HG03066 (cell line): Measurements from ENCODE around the gene NT5C3A.

Experiments
- ATAC-seq: cut with Tn5 transposase; IDR thresholded peaks from one replicate; pipeline ENCODE4 v1.9.1; 2021; ENCODE audit warnings: low read depth; ENCODE audit not compliant: unreplicated experiment

Gene NT5C3A

DNA sequence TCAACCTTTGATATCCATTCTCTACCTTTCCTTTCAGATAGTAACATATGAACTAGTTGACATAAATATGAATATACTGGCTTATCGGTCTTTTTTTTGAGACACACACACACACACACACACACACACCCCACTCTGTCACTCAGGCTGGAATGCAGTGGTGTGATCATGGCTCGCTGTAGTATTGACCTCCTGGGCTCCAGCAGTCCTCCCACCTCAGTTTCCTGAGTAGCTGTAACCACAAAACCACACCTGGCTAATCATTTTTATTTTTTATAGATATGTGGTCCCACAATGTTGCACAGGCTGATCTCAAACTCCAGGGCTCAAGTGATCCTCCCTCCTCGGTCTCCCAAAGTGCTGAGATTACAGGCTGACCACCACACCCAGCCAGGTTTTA is 14.2 kb upstream of the NT5C3A start:
- no peak for ATAC-seq

DNA sequence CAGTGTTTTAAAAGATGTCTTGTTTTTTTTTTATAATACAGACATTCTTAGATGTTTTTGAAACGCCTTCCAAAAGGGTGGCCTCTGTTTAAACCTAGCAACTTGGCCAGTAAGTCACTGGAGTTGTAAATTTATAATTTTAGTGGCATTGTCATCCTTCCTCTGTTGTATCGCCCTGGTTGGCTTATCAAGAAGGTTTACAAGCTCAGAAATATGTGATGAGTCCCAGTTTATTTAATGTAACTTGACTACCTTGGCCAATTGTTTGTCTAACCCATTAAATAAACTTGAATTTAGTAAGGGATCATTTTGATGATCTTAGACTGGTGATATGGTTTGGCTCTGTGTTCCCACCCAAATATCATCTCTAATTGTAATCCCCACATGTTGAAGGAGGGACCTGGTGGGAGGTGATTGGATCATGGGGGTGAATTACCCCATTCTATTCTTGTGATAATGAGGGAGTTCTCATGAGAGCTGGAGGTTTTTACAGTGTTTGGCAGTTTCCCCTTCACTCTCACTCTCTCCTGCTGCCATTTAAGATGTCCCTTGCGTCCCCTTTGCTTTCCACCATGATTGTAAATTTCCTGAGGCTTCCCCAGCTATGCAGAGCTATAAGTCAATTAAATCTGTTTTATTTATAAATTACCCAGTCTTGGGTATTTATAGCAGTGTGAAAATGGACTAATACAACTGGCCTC is 13.4 kb upstream of the NT5C3A start:
- ATAC-seq: no peak

DNA sequence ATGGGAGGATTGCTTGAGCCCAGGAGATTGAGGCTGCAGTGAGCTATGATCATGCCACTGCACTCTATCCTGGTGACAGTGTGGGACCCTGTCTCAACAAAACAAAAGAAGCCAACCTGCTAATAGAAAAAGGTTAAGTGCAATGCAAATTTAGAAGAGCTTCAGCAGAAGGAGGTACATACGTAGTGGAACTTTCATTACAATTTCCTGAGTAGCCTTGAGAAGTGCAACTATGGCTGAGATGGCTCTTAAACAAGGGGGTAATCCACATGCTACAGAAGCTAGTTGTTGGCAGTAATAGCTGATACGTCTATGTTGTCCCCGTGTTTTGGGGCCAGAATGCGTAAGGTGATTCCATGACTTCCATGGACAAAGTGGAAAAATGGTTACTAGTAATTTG is 10.7 kb upstream of the NT5C3A start:
- no peak for ATAC-seq

DNA sequence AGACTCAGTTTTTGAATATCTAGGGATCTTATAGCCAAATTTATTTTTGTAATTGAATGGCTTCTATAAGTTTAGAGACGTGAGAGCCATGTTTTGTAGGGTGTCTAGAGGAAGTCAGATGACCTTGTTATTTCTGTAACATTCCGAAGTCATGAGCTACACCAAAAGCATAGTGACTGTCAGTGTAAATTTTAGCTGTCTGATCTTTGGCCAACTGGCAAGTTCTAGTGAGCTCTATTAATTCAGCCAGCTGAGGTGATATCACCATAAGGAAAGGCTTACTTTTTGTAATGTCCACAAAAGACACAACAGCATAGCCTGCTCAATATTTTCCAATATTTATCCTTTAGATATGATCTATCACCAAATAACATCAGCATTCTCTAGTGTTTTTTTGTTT is 9.9 kb upstream of the NT5C3A start:
- ATAC-seq: no peak

DNA sequence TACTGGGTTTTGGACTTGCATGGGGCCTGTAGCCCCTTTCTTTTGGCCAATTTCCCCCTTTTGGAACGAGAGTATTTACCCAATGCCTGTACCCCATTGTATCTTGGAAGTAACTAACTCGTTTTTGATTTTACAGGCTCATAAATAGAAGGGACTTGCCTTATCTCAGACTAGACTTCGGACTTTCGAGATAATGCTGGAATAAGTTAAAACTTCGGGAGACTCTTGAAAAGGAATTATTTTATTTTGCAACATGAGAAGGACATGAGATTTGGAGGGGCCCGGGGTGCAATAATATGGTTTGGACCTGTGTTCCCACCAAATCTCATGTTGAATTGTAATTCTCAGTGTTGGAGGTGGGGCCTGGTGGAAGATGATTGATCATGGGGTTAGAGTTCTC is 8.3 kb upstream of the NT5C3A start:
- no peak for ATAC-seq

DNA sequence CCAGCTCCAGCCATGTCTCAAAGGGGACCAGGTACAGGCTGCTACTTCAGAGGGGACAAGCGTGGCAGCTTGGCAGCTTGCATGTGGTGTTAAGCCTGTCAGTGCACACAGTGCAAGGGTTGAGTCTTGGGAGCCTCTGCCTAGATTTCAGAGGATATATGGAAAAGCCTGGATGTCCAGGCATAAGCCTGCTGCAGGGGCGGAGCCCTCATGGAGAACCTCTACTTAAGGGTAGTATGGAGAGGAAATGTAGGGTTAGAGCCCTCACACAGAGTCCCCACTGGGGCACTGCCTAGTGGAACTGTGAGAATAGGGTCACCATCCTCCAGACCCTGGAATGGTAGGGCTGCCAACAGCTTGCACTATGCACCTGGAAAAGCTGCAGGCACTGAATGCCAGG is 7.7 kb upstream of the NT5C3A start:
- no peak for ATAC-seq

DNA sequence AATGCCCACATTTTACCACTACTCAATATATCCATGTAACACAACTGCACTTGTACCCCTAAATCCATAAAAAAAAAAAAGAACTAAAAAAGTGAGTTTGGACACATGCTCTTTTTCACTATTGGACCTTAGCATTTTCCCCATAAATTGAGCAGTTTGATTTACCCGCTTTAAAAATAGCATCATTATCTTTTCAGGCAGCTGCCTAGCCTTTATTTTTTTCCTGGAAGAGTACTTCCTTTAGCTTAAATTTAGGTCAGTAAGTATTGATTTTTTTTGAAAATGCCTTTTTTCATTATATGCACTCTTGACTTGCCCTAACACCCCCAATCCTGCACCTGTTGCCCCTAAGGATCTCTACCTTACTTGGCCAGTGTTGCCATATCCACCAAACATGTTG is 5.3 kb upstream of the NT5C3A start:
- ATAC-seq: no peak

DNA sequence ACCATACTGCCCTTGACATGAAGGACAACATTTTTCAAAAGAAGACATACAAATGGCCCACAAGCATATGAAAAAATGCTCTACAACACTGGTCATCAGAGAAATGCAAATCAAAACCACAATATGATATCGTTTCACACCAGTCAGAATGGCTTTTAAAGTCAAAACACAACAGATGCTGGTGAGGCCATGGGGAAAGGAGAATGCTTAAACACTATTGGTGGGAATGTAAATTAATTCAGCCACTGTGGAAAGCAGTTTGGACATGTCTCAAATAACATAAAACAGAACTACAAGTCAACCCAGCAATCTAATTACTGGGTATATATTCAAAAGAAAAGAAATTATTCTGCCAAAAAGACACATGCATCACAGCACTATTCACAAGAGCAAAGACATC is 4.2 kb upstream of the NT5C3A start:
- ATAC-seq: no peak

DNA sequence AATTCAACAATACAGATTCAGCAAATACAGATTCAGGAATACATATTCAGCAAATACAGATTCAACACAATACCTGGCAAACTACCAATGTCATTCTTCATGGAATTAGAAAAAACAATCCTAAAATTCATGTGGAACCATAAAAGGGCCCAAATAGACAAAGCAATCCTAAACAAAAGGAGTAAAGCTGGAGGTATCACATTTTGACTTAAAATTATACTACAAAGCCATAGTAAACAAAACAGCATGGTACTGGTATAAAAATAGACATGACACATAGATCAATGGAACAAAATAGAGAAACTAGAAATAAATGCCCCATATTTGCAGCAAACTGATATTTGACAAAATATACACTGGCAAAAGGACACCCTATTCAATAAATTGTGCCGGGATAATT is 3.4 kb upstream of the NT5C3A start:
- no peak for ATAC-seq

DNA sequence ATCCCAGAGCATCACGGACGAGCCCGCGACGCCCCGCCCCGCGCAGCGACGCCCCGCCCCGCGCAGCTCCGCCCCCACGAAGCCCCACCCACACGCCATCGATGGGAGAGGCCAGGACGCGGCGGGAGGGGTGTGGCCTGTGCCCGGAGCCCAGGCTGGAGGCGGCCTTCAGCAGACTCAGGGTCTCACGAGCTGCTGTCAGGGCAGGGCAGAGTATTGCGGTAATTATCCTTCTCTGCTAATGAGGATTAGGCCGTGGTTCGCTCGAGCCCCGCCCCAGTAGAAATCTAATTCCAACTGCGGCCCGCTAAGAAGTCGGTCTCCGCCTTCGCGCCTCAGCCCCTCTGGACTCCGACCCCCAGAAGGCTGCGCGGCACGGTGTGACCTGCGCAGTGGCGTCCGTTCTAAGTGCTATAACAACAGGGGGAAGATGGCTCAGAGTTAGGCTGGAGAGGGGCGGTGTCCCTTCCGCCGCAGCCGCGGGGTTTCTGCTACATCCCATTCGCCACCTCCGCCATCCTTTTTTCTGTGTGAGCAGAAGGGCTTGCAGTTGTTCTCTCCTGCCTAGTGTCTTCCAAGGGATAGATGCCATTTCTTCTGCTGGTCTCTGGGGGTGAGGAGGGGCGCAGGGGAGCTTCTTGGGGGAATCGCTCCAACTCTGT is 337 bp upstream of the NT5C3A start:
- peak; percentile 93 for ATAC-seq

DNA sequence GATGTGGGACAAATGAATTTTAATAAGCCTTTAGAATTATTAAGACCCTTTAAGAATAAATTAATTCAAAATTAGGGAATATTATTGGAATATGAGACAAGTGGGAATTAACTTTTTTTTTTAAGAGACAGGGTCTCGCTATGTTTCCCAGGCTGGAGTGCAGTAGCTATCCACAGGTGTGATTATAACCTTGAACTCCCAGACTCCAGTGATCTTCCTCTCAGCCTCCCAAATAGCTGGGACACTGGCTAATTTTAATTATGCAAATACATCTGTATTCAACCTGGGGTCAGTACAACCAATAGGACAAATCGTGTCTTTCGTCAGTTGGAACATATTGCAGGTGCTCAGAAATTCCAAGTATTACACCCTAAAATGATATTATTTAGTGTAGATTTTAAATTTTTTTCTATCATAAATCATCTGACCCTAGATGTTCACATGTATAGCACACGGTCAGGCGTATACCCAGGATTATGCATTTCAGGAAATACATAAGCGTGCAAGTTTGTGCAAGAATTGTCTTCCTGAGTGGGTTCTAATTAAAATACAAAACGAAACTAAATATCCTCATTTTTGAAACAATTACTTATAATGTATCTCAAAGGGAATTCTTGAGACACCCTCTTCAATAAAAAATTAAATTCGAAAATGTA is 1.2 kb downstream of the NT5C3A start:
- ATAC-seq: no peak

DNA sequence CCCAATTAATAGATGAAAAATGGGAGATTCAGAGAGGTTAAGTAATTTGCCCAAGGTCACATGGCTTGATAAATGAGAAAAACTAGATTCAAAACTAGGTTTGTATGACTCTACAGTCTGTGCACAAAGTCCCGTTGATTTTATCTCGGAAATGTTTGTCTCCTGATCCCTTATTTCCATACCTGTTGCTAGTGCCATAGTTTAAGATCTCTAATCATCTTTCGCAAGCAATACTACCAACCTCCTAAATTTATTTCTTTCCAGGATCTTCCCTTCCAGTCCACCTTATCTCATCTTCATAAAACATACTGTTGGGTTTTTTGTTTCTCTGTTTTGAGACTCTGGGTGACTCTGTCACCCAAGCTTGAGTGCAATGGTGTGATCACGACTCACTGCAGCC is 2.9 kb downstream of the NT5C3A start:
- no peak for ATAC-seq

DNA sequence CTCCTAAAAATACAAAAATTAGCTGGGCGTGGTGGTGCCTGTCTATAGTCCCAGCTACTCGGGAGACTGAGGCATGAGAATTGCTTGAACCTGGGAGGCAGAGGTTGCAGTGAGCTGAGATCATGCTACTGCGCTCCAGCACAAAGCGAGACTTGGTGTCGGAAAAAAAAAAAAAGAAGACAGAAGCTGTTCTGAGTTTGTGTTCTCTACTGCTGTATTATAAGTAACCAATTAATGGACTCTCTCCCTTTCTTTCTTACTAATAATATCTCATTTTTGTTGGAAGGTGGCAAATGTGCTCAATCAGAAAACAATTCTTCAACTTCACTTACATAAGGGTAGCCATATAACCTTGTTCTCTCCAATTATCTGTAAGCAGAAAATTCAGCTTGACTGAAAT is 7.4 kb downstream of the NT5C3A start:
- ATAC-seq: no peak

DNA sequence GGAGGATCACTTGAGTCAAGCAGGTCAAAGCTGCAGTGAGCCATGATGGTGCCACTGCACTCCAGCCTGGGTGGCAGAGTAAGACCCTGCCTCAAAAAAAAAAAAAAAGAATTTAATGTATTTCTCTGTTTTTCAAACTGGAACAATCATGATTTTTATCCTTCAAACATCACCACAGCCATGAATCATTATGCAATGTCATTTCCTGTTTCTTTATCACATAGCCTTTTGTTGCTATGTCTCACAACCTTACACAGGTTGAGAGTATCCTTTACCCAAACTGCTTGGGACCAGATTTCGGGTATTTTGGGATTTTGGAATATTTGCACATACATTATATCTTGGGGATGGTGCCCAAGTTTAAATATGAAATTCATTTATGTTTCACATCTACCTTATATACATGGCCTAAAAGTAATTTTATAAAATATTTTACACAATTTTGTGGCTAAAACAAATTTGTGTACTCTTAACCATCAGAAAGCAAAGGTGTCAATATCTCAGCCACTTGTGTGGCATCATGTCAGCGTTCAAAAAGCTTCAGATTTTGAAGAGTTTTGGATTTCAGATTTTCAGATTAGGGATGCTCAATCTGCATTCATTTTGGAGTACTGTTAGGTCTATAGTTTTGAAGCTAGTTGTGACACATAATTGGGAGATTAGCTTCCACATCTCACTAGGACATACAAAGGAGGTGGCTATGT is 8.2 kb downstream of the NT5C3A start:
- ATAC-seq: no peak

DNA sequence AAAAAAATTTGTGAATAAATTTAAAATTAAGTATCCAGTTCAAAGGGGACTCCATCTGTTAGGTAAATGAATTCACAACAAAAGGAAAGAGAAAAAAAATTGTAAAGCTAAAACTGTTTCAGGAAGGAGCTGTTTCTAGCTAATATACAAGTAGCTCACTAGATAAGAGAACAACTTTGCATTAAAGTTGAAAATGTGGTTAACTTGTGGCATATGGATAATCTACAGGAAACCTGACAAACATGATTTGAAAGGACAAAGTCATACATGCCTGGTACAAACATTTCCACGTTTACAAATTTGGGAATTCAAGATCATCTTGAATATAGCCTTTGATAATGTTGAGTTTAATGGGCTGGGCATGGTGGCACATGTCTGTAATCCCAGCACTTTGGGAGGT is 8.9 kb downstream of the NT5C3A start:
- ATAC-seq: no peak

DNA sequence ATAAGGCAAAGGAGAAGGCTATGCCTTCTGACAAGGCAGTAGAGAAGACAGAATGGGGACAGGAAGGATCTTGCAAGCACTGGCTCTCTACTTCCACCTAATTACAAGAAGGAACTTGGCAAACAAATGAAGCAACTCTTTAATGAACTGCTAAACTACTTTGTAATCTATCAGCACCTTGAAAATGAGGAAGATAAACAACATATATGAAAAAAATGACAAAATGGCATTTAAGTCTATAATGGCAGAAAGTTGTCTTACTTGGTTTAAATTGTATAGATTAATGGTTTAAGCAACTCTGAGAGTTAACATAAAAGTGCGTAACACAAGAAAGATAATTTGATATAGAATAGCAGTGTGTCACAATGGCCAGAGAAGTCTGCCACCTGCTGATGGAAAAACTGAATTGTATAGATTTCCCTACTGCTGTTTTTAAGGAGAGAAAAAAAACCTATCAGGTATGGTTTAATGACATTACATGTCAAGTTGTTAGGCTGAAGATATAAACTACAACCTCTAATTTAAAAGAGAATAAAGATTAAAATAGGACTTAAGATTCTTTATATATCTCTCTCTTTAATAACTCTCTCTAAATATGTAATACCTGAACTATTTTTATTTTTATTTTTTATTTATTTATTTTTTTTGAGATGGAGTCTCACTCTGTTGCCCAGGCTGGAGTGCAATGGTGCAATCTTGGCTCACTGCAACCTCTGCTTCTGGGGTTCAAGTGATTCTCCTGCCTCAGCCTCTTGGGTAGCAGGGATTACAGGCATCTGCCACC is 11.8 kb downstream of the NT5C3A start:
- ATAC-seq: no peak

DNA sequence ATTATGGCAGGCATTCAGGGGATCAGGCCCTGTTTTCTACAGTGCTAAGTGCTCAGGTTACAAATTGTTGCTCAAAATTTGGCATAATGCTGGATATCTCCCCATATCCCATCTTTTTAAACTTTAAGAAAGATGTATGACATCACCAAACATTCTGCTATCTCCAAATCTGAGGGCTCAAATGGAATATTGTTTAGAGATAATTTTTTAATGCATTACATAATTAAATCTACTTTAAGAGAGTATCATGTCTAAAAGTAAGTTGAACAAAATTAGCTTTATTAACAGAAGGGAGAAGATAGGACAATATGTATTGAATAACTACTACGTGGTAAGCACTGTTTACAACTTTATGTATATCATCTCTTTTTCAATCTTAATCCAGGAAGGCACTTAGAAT is 13.9 kb downstream of the NT5C3A start:
- no peak for ATAC-seq

DNA sequence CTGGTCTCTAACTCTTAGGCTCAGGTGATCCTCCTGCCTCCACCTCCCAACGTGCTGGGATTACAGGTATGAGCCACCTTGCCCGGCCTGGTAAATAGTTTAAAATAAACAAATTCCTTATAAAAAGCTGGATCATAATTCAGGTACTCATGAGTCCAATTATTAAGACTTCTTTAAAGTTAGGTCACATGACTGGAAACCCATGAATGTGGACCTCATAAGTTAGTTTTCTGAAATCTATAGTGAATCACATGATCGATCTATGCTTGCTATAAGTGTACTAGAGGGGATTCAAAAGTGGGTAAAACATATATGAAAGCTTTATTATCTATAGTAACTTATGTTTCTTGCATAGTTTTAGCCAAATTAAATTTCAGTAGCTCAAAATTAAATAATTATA is 14.3 kb downstream of the NT5C3A start:
- ATAC-seq: no peak

DNA sequence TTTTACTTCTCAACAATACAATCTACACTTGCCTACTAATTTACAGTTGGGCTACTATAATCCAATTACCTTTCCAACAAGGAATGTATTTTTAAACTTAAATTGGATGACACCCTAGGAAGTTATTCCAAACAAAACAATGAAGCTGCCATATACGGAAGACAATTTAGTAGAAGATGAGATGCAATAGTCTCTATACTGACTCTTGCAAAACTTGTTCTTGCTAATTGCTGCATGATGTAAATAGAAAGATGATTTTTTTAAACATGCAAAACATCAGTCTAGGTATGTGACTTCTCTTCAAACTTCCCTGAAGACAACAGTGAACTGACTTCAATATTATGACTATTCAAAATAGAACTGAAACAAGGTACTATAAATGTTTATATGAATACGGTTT is 17.6 kb downstream of the NT5C3A start:
- ATAC-seq: peak; percentile 35

DNA sequence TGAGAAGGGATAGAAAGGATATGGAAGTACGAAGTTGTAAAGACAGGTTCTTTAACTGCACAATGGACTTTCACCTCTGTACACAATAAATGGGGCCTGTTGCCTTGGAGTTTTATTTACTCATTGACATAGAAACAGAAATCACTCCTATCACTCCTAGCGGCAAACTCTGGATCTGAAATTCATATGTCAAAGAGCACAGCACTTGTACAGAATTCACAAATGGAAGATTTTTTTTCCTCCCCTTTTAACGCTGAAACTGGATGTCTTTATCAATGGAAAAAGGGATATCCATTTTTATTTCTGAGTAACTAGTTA is 18.2 kb downstream of the NT5C3A start:
- no peak for ATAC-seq
